ENCODE data around the gene DYNLL2.

GRCh38 chr17:58092101-58092796 lies 9.0 kb downstream of the DYNLL2 start:
- no peak for TF ChIP-seq CTCF (conservative IDR thresholded peaks at IDR 0.05 in 1 of 2, IDR thresholded peaks at IDR 0.05 in 1 of 2; ENCODE audit: extremely low read depth in 1 of 2, insufficient read depth in 1 of 2, low read depth in 1 of 2, low read length in 2 of 2)
- TF ChIP-seq EZH2 (IDR thresholded peaks at IDR 0.05; ENCODE audit: borderline replicate concordance, low read length): no peak

Measured in mammary epithelial cell (primary cell).